Measurements from ENCODE around the gene HNRNPAB. TPM values are rescaled to one million over a fixed set of nuclear protein-coding genes. Genes with fewer than 3 reads are reported as not detected.
"Not testable (repeated sequence)": the region's sequence is repeated elsewhere in the genome, so short reads cannot be mapped to it uniquely, and the experiment has no call there.

The HNRNPAB gene
- total RNA-seq, 6 experiments from 2014 or later: 44.2 to 96.1 (median 73.5) TPM

- intact Hi-C loops (cut with DNase I): no loop called here
- Histone ChIP-seq H3K4me3 (no peak overlapping the region), H3K27me3 (no peaks in the 10 kb centered on the region), H3K9me3 (no peaks in the 10 kb centered on the region), H3K4me1 (peaks cover 0 to 18% (median 5%) of the 10 kb centered on the region in 4 donors), H3K27ac (no peak overlapping the region), H3K36me3 (no peaks in the 10 kb centered on the region)
- peak; percentile 48 to 72 (median 57) for ATAC-seq
- TF ChIP-seq POLR2A (IDR thresholded peaks at IDR 0.05) (no peak), CTCF (IDR thresholded peaks at IDR 0.05) (peak; percentile 27 to 53 (median 45))
- peak in 2 of 3 donors; percentile 33 to 48 for DNase-seq
- WGBS (ENCODE audit: insufficient coverage, low coverage, low lambda C conversion rate, missing lambda C conversion rate): 80% methylated on average over 1 of the region's 8 CpGs
Observed at GRCh38 chr5:178196986-178197385, 7.3 kb upstream of the HNRNPAB start.

- H3K36me3 ChIP-seq; ATAC-seq; H3K27me3 ChIP-seq; H3K27ac ChIP-seq; intact Hi-C loops (cut with DNase I); H3K9me3 ChIP-seq; H3K4me3 ChIP-seq: not testable (repeated sequence)
- peaks cover 0 to 12% (median 5%) of the 10 kb centered on the region in 4 donors for H3K4me1 ChIP-seq
- DNase-seq: peak in 2 of 3 donors; percentile 2 to 12
- WGBS (ENCODE audit: insufficient coverage, low coverage, low lambda C conversion rate, missing lambda C conversion rate): 100% methylated on average over 1 of the region's 11 CpGs
Observed at GRCh38 chr5:178198151-178198550, 6.2 kb upstream of the HNRNPAB start.

- H3K27ac ChIP-seq: no peak overlapping the region
- ATAC-seq: no peak
- no peak overlapping the region for H3K4me3 ChIP-seq
- H3K27me3 ChIP-seq: no peaks in the 10 kb centered on the region
- no peak for TF ChIP-seq POLR2A (IDR thresholded peaks at IDR 0.05)
- no peak for TF ChIP-seq CTCF (IDR thresholded peaks at IDR 0.05)
- DNase-seq: peak in 1 of 3 donors; percentile 12
- intact Hi-C loops (cut with DNase I): no loop called here
- no peaks in the 10 kb centered on the region for H3K9me3 ChIP-seq
- 60% methylated on average over 3 of the region's 11 CpGs for WGBS (ENCODE audit: insufficient coverage, low coverage, low lambda C conversion rate, missing lambda C conversion rate)
- H3K4me1 ChIP-seq: peaks cover 0 to 12% (median 5%) of the 10 kb centered on the region in 4 donors
- no peaks in the 10 kb centered on the region for H3K36me3 ChIP-seq
Observed at GRCh38 chr5:178198706-178199105, 5.6 kb upstream of the HNRNPAB start.

GRCh38 chr5:178199581-178200434, 4.5 kb upstream of the HNRNPAB start:
- intact Hi-C loops (cut with DNase I): no loop called here

More at GRCh38 chr5:178199581-178200434, 4.5 kb upstream of the HNRNPAB start:
- peak in 1 of 3 donors; percentile 30 for DNase-seq
- Histone ChIP-seq H3K4me3 (no peak overlapping the region), H3K36me3 (no peaks in the 10 kb centered on the region), H3K27me3 (no peaks in the 10 kb centered on the region), H3K4me1 (peaks cover 0 to 12% (median 4%) of the 10 kb centered on the region in 4 donors), H3K9me3 (no peaks in the 10 kb centered on the region), H3K27ac (no peak overlapping the region)
- TF ChIP-seq CTCF (IDR thresholded peaks at IDR 0.05): no peak
- no peak for TF ChIP-seq POLR2A (IDR thresholded peaks at IDR 0.05)
- no peak for ATAC-seq
- WGBS (ENCODE audit: insufficient coverage, low coverage, low lambda C conversion rate, missing lambda C conversion rate): 90% methylated on average over 8 of the region's 12 CpGs

Measured in right lobe of liver (tissue), 6 donors.